CD14-positive monocyte (primary cell): ENCODE data around the gene NETO1. TPM values are rescaled to one million over a fixed set of nuclear protein-coding genes. Genes with fewer than 3 reads are reported as not detected.

Source experiments
- DNase-seq, 3 donors: peaks; one replicate each; pipeline ENCODE4 v3.0.0-alpha.2; 2011 to 2022
- H2AFZ ChIP-seq: 2 replicates; pipeline ENCODE4 v1.6.0; 2012; ENCODE audit warnings: mild to moderate bottlenecking, low read depth, low read length, inconsistent platforms; ENCODE audit not compliant: insufficient read depth, poor library complexity, severe bottlenecking
- H3K27ac ChIP-seq, 2 donors: 1 replicate in 1 of 2; 2 replicates in 1 of 2; pipeline ENCODE4 v1.5.1; 2012 to 2013; ENCODE audit warnings: low read length in 2 of 2, control low read depth in 1 of 2, inconsistent platforms in 1 of 2, low read depth in 1 of 2, mild to moderate bottlenecking in 1 of 2
- H3K27me3 ChIP-seq, 2 donors: one replicate each; pipeline versions ENCODE4 v1.6.0 to v1.6.1; 2011 to 2013; ENCODE audit warnings: low read length in 2 of 2; ENCODE audit not compliant: control insufficient read depth in 2 of 2, insufficient read depth in 2 of 2
- H3K36me3 ChIP-seq, 2 donors: replicated peaks in 1 of 2; 1 replicate in 1 of 2; 2 replicates in 1 of 2; pipeline versions ENCODE4 v1.5.1 to v1.6.1; 2012 to 2013; ENCODE audit warnings: low read length in 2 of 2, control low read depth in 1 of 2, inconsistent platforms in 1 of 2, mild to moderate bottlenecking in 1 of 2; ENCODE audit not compliant: insufficient read depth in 2 of 2, control insufficient read depth in 1 of 2
- H3K4me1 ChIP-seq, 2 donors: 1 replicate in 1 of 2; 2 replicates in 1 of 2; pipeline versions ENCODE4 v1.5.1 to v1.6.1; 2012 to 2013; ENCODE audit warnings: low read length in 2 of 2, control low read depth in 1 of 2, inconsistent platforms in 1 of 2, mild to moderate bottlenecking in 1 of 2, moderate library complexity in 1 of 2; ENCODE audit not compliant: insufficient read depth in 2 of 2, control insufficient read depth in 1 of 2
- H3K4me2 ChIP-seq: replicated peaks from 2 replicates; pipeline ENCODE3; 2012; ENCODE audit warnings: low read length, moderate library complexity, mild to moderate bottlenecking; ENCODE audit not compliant: poor library complexity, severe bottlenecking; ENCODE audit errors: extremely low read depth
- H3K4me3 ChIP-seq, 3 experiments: fragments of 200-600 bp in 1 of 3; sonication (generic) in 1 of 3; replicated peaks in 1 of 3; 1 replicate in 2 of 3; 2 replicates in 1 of 3; pipeline ENCODE4 v1.5.1; 2011 to 2013; ENCODE audit warnings: low read length in 3 of 3, mild to moderate bottlenecking in 3 of 3, control low read depth in 2 of 3, low read depth in 2 of 3, inconsistent platforms in 1 of 3, moderate library complexity in 1 of 3
- H3K79me2 ChIP-seq: 2 replicates; pipeline ENCODE4 v1.6.0; 2012; ENCODE audit warnings: mild to moderate bottlenecking, control low read depth, inconsistent platforms, low read length, moderate library complexity; ENCODE audit not compliant: insufficient read depth
- H3K9ac ChIP-seq: 2 replicates; pipeline ENCODE4 v1.6.0; 2017; ENCODE audit warnings: low read length, mild to moderate bottlenecking; ENCODE audit not compliant: insufficient read depth, poor library complexity, severe bottlenecking
- H3K9me3 ChIP-seq, 2 donors: replicated peaks in 1 of 2; 1 replicate in 1 of 2; 2 replicates in 1 of 2; pipeline versions ENCODE4 v1.5.1 to v1.6.1; 2012 to 2013; ENCODE audit warnings: low read length in 2 of 2, control low read depth in 1 of 2; ENCODE audit not compliant: control insufficient read depth in 1 of 2, insufficient read depth in 1 of 2
- H4K20me1 ChIP-seq: 2 replicates; pipeline ENCODE4 v1.6.0; 2012; ENCODE audit warnings: mild to moderate bottlenecking, low read length, control low read depth, moderate library complexity; ENCODE audit not compliant: insufficient read depth
- H3K27ac Mint-ChIP-seq, 7 donors: one replicate each; pipeline ENCODE4 v1.8.0; 2020; ENCODE audit warnings: mild to moderate bottlenecking in 7 of 7, mixed read lengths in 7 of 7, moderate library complexity in 6 of 7, inconsistent platforms in 2 of 7
- H3K27me3 Mint-ChIP-seq, 3 donors: one replicate each; pipeline ENCODE4 v1.8.0; 2021 to 2022; ENCODE audit warnings: low read depth in 3 of 3, mild to moderate bottlenecking in 3 of 3, mixed read lengths in 3 of 3, moderate library complexity in 3 of 3, inconsistent platforms in 1 of 3
- H3K36me3 Mint-ChIP-seq, 2 donors: one replicate each; pipeline ENCODE4 v1.8.0; 2020; ENCODE audit warnings: mixed read lengths in 2 of 2, inconsistent platforms in 1 of 2, mild to moderate bottlenecking in 1 of 2
- H3K4me1 Mint-ChIP-seq: one replicate; pipeline ENCODE4 v1.8.0; 2020; ENCODE audit warnings: mild to moderate bottlenecking, mixed read lengths
- H3K4me3 Mint-ChIP-seq, 2 donors: one replicate each; pipeline ENCODE4 v1.8.0; 2020; ENCODE audit warnings: mild to moderate bottlenecking in 2 of 2, mixed read lengths in 2 of 2, moderate library complexity in 1 of 2
- H3K9me3 Mint-ChIP-seq, 7 donors: one replicate each; pipeline ENCODE4 v1.8.0; 2020 to 2022; ENCODE audit warnings: mixed read lengths in 7 of 7, mild to moderate bottlenecking in 6 of 7, moderate library complexity in 6 of 7, inconsistent platforms in 2 of 7
- WGBS: methylation state at CpG from one replicate; pipeline ENCODE4 v1.1.5; 2013; ENCODE audit warnings: missing lambda C conversion rate; ENCODE audit not compliant: insufficient coverage; 5-methylcytosine and 5-hydroxymethylcytosine counted together
- intact Hi-C, 2 donors: fragments of 100-400 bp; cut with micrococcal nuclease; formaldehyde crosslinking; loops; one replicate each; pipeline versions ENCODE4 v1.15.0 to v1.15.1; 2023
- polyA plus RNA-seq, 3 donors: library from polyadenylated mRNA; depleted of rRNA in 1 of 3; unstranded in 2 of 3; stranded (reverse) in 1 of 3; fragments of 300-500 nt in 2 of 3; fragments of >200 nt in 1 of 3; fragmentation: Illumina TruSeq in 2 of 3; gene quantifications; 1 replicate in 2 of 3; 2 replicates in 1 of 3; pipeline ENCODE4 v1.2.3, GENCODE V29; 2012 to 2021
- TF ChIP-seq, protein P1 (sequence below): fragments of 200-600 bp; IDR thresholded peaks from one replicate; pipeline ENCODE4 v1.8.0; 2022; ENCODE audit warnings: antibody characterized with exemption, mild to moderate bottlenecking

NETO1 gene
- polyA plus RNA-seq, 3 donors, result not detected

DNA sequence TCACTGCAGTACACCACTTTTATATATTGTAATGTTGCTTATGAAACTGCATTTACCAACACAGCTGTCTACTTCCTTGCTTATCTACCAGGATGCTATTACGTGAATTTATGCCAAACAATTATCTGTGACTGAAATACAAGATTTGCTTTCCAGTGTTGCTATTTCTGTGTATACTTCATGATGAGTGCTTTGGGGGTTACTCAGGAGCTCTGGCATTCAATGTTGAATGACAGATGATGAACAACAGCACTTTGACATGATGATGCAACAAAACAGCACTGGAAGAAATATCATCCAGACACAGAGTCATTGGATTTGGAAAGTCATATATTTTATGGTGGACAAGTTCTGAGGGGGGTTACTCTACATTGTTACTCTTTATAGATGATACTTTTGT is 125.8 kb downstream of the NETO1 start:
- H3K4me3 ChIP-seq, result no peak overlapping the region
- H3K27me3 ChIP-seq, result no peaks in the 10 kb centered on the region
- Mint-ChIP-seq H3K4me1 (no peaks in the 10 kb centered on the region), H3K9me3 (peaks cover 0 to 3% (median 0%) of the 10 kb centered on the region in 7 donors), H3K27ac (no peak overlapping the region), H3K27me3 (peaks cover 0 to 3% (median 0%) of the 10 kb centered on the region in 3 donors), H3K4me3 (no peak overlapping the region), H3K36me3 (no peaks in the 10 kb centered on the region)
- no peak overlapping the region for H2AFZ ChIP-seq
- TF ChIP-seq, protein P1, sequence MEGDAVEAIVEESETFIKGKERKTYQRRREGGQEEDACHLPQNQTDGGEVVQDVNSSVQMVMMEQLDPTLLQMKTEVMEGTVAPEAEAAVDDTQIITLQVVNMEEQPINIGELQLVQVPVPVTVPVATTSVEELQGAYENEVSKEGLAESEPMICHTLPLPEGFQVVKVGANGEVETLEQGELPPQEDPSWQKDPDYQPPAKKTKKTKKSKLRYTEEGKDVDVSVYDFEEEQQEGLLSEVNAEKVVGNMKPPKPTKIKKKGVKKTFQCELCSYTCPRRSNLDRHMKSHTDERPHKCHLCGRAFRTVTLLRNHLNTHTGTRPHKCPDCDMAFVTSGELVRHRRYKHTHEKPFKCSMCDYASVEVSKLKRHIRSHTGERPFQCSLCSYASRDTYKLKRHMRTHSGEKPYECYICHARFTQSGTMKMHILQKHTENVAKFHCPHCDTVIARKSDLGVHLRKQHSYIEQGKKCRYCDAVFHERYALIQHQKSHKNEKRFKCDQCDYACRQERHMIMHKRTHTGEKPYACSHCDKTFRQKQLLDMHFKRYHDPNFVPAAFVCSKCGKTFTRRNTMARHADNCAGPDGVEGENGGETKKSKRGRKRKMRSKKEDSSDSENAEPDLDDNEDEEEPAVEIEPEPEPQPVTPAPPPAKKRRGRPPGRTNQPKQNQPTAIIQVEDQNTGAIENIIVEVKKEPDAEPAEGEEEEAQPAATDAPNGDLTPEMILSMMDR, result peak; percentile 1
- no CpG with 5 or more reads among the region's 1 CpG for WGBS
- H3K9me3 ChIP-seq, result no peaks in the 10 kb centered on the region
- H3K27ac ChIP-seq, result no peak overlapping the region
- no peak overlapping the region for H3K4me2 ChIP-seq
- no peaks in the 10 kb centered on the region for H3K36me3 ChIP-seq
- no peaks in the 10 kb centered on the region for H3K4me1 ChIP-seq
- no peak for DNase-seq
- no peak overlapping the region for H3K9ac ChIP-seq
- H3K79me2 ChIP-seq, result no peaks in the 10 kb centered on the region
- no peaks in the 10 kb centered on the region for H4K20me1 ChIP-seq
- intact Hi-C loops, result no loop called here

DNA sequence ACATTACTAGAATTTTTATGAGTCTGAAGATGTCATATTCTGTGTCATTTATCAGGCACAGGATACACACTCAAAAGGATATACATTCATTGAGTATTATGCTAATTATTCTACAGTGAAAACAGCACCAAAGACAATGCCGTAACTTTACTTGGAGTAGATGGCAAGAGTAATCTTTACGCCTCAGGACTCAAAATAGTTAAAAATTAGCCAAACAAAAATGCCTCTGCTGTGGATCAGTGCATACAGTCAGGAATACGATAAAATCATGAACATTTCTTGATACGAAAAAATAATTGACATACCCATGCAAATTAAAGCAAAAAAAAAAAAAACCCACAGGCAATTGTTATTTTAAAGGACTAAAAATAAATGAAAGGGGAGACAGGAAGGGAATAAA is 129.7 kb downstream of the NETO1 start:
- H3K36me3 Mint-ChIP-seq, result no peaks in the 10 kb centered on the region
- Histone ChIP-seq H3K9me3 (no peaks in the 10 kb centered on the region), H3K4me2 (no peak overlapping the region), H3K79me2 (no peaks in the 10 kb centered on the region), H3K9ac (no peak overlapping the region), H3K4me1 (no peaks in the 10 kb centered on the region), H3K27ac (no peak overlapping the region), H3K4me3 (no peak overlapping the region), H4K20me1 (no peaks in the 10 kb centered on the region), H2AFZ (no peak overlapping the region), H3K36me3 (no peaks in the 10 kb centered on the region), H3K27me3 (no peaks in the 10 kb centered on the region)
- TF ChIP-seq, protein P1, result no peak
- WGBS, result 83% methylated on average over 2 of the region's 4 CpGs
- no peaks in the 10 kb centered on the region for H3K4me1 Mint-ChIP-seq
- intact Hi-C loops, result no loop called here
- no peak overlapping the region for H3K27ac Mint-ChIP-seq
- peaks cover 0 to 3% (median 0%) of the 10 kb centered on the region in 7 donors for H3K9me3 Mint-ChIP-seq
- no peaks in the 10 kb centered on the region for H3K27me3 Mint-ChIP-seq
- DNase-seq, result no peak
- H3K4me3 Mint-ChIP-seq, result no peak overlapping the region
